Astrocyte of the spinal cord (primary cell): Measurements from ENCODE around the gene FAM81B.
"Not testable (repeated sequence)": the region's sequence is repeated elsewhere in the genome, so short reads cannot be mapped to it uniquely, and the experiment has no call there.

Source experiments
- DNase-seq: peaks from one replicate; pipeline ENCODE4 v3.0.0; 2011; ENCODE audit warnings: low read depth, low spot score
- H3K4me3 ChIP-seq: 2 replicates; pipeline ENCODE4 v1.5.1; 2011; ENCODE audit warnings: low read depth, mild to moderate bottlenecking, low read length, moderate library complexity
- in situ Hi-C: cut with HindIII; loops from 2 replicates; pipeline ENCODE4 v1.10.0; 2017; ENCODE audit warnings: low sequenced_read_pairs
- TF ChIP-seq, protein P1 (sequence below): IDR thresholded peaks from 2 replicates; pipeline ENCODE4 v1.5.1; 2012; ENCODE audit warnings: low read depth, mild to moderate bottlenecking, low read length, inconsistent platforms

Gene FAM81B

DNA sequence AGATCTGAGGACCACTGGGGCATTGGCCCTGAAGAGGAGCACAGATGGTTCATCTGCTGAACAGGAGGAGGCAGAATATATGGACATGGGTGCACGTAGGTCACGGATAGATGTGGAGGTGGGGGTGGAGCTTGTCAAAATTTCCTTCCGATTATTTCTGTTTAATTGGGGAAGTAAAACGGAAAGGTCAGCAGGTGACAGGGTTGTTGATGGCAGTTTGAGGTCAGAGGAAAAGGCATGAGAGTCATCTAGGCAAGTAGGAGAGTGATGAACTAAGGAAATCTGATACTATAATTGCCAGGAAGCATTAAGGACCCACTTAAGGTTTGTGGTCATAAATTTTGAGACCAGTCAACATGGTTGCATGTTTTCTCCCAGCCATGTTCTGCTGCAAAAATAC is 8.4 kb upstream of the FAM81B start:
- in situ Hi-C loops = no loop called here
- no peak for DNase-seq
- TF ChIP-seq, protein P1, sequence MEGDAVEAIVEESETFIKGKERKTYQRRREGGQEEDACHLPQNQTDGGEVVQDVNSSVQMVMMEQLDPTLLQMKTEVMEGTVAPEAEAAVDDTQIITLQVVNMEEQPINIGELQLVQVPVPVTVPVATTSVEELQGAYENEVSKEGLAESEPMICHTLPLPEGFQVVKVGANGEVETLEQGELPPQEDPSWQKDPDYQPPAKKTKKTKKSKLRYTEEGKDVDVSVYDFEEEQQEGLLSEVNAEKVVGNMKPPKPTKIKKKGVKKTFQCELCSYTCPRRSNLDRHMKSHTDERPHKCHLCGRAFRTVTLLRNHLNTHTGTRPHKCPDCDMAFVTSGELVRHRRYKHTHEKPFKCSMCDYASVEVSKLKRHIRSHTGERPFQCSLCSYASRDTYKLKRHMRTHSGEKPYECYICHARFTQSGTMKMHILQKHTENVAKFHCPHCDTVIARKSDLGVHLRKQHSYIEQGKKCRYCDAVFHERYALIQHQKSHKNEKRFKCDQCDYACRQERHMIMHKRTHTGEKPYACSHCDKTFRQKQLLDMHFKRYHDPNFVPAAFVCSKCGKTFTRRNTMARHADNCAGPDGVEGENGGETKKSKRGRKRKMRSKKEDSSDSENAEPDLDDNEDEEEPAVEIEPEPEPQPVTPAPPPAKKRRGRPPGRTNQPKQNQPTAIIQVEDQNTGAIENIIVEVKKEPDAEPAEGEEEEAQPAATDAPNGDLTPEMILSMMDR = no peak
- H3K4me3 ChIP-seq = no peak overlapping the region

DNA sequence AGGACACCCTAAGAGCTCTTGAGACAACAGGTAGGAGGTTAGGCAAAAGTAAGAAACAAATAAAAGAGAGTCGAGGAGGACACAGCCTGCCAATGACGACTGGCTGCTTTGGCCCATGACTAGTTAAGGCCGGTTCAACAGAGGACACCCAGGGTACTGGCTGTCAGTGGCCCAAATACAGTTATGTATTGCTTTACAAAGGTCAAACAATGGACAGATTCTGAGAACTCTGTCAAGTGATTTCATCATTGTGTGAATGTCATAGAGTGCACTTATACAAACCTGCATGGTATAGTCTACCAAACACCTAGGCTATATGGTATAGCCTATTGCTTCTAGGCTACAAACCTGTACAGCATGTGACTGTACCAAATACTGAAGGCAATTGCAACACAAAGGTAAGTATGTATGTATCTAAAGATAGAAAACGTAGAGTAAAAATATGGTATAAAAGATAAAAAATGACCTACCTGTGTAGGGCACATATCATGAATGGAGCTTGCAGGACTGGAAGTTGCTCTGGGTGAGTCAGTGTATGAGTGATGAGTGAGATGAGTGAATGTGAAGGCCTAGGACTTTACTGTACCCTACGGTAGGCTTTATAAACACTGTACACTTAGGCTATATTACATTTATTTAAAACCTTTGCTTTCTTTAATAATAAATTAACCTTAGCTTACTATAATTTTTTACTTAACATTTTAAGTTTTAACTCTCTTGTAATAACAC is 6.5 kb upstream of the FAM81B start:
- TF ChIP-seq, protein P1 = no peak
- no peak for DNase-seq
- in situ Hi-C loops = no loop called here
- H3K4me3 ChIP-seq = no peak overlapping the region

- TF ChIP-seq, protein P1 = no peak
- in situ Hi-C loops = no loop called here
- no peak overlapping the region for H3K4me3 ChIP-seq
- no peak for DNase-seq
Observed at GRCh38 chr5:95385334-95385733, 5.8 kb upstream of the FAM81B start.

DNA sequence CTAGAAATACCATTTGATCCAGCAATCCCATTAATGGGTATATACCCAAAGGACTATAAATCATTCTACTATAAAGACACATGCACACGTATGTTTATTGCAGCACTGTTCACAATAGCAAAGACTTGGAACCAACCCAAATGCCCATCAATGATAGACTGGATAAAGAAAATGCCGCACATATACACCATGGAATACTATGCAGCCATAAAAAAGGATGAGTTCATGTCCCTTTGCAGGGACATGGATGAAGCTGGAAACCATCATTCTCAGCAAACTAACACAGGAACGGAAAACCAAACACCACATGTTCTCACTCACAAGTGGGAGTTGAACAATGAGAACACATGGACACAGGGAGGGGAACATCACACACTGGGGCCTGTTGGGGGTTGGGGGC is 799 bp downstream of the FAM81B start:
- DNase-seq, H3K4me3 ChIP-seq, in situ Hi-C loops: not testable (repeated sequence)

DNA sequence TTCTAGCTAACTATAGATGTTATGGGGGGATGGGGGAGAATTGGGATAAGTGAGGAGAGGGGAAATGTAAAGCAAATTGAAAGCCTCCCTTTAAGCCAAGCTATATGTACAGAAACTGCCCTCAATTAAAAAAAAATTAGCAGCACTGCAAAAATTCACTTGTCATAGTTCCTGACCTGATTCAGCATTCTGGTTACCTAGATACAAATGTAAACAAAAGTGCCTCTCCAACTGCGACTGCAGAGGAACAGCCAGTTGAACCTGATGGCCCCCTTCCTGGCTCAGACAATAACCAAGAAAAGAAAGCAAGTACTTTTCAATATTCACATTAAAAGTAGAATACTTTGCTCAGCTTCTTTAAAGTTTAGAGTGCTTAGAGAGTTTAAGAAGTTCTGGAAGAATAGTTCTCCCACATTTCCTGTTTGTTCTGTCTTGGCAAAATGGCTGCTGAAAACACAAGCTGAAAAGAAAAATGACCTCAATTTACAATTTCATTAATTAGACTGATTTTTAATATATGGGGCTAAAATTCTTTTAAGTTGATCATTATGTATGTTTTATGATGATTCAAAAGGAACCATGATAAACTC is 1.5 kb downstream of the FAM81B start:
- DNase-seq = peak; percentile 33
- no peak overlapping the region for H3K4me3 ChIP-seq
- in situ Hi-C loops = no loop called here
- TF ChIP-seq, protein P1 = no peak

DNA sequence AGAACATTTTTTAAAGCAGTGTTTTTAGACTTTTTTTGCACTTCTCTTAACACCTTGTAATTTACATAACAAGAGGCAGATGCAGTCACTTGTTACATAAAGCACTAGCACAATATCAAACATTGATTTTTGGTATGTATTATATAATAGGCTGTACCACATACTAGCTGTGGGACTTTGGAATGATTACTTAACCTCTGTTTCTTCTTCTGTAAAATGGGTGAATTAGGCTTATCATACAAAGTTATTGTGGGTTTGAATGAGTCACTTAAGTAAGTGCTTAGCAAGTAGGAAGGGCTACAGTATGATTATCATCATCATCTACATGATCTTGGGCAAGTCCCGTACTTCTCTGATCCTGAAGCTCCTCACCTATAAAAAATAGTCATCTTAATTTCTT is 2.1 kb downstream of the FAM81B start:
- TF ChIP-seq, protein P1 = no peak
- no peak for DNase-seq
- in situ Hi-C loops = no loop called here
- H3K4me3 ChIP-seq = no peak overlapping the region

GRCh38 chr5:95398989-95399388 is 7.8 kb downstream of the FAM81B start:
- in situ Hi-C loops = no loop called here
- TF ChIP-seq, protein P1 = no peak
- DNase-seq = no peak
- no peak overlapping the region for H3K4me3 ChIP-seq
